Testis (tissue), 3 donors: ENCODE results near the gene SNAP47. TPM values are rescaled to one million over a fixed set of nuclear protein-coding genes. Genes with fewer than 3 reads are reported as not detected.
"Not testable (repeated sequence)": the region's sequence is repeated elsewhere in the genome, so short reads cannot be mapped to it uniquely, and the experiment has no call there.

ENCODE experiments used
- DNase-seq: peaks from one replicate; pipeline ENCODE4 v3.0.0-alpha.2; 2019
- H3K27ac ChIP-seq, 2 donors: fragments of 200-600 bp; sonication (generic); one replicate each; pipeline ENCODE4 v1.5.1; 2019
- H3K27me3 ChIP-seq: fragments of 200-600 bp; sonication (generic); one replicate; pipeline ENCODE4 v1.5.1; 2019
- H3K36me3 ChIP-seq: fragments of 200-600 bp; sonication (generic); one replicate; pipeline ENCODE4 v1.5.1; 2017; ENCODE audit warnings: low read depth; ENCODE audit errors: missing control alignments
- H3K4me1 ChIP-seq: fragments of 200-600 bp; sonication (generic); one replicate; pipeline ENCODE4 v1.5.1; 2019
- H3K4me3 ChIP-seq, 2 donors: fragments of 200-600 bp; sonication (generic); one replicate each; pipeline ENCODE4 v1.5.1; 2017 to 2019
- H3K9me3 ChIP-seq: fragments of 200-600 bp; sonication (generic); one replicate; pipeline ENCODE4 v1.5.1; 2017
- POLR2A ChIP-seq: fragments of 450-650 bp; IDR thresholded peaks from one replicate; pipeline ENCODE4 v1.6.1; 2017; ENCODE audit warnings: antibody characterized with exemption, mild to moderate bottlenecking, moderate library complexity
- WGBS, 2 donors: methylation state at CpG; one replicate each; pipeline ENCODE4 v1.1.5; 2018; 5-methylcytosine and 5-hydroxymethylcytosine counted together
- intact Hi-C: fragments of 100-400 bp; cut with DNase I; formaldehyde crosslinking; loops from one replicate; pipeline ENCODE4 v1.15.1; 2023; ENCODE audit warnings: low total_unique reads
- polyA plus RNA-seq: library from polyadenylated mRNA; stranded (reverse); fragments of 350-450 nt; fragmentation: Illumina TruSeq; extraction: RNeasy Lipid Tissue Mini Kit (QIAGEN cat#74804); gene quantifications from one replicate; pipeline ENCODE4 v1.2.3, GENCODE V29; 2014; ENCODE audit warnings: low read depth, low replicate concordance; ENCODE audit not compliant: insufficient read depth
- total RNA-seq, 2 donors: library from RNA; depleted of rRNA; stranded (reverse); fragments of >200 nt; gene quantifications; one replicate each; pipeline ENCODE4 v1.2.3, GENCODE V29; 2016
- TF ChIP-seq, protein P1 (sequence below), 3 experiments: fragments of 450-650 bp in 2 of 3; fragments of 200-600 bp in 1 of 3; sonication (generic) in 1 of 3; IDR thresholded peaks; one replicate each; pipeline ENCODE4 v1.5.1; 2016 to 2019; ENCODE audit warnings: antibody characterized with exemption in 3 of 3, mild to moderate bottlenecking in 2 of 3, moderate library complexity in 1 of 3

The SNAP47 gene
- total and polyA plus RNA-seq, 3 donors from 2014 or later: 72.2 to 80.3 (median 77.6) TPM

DNA sequence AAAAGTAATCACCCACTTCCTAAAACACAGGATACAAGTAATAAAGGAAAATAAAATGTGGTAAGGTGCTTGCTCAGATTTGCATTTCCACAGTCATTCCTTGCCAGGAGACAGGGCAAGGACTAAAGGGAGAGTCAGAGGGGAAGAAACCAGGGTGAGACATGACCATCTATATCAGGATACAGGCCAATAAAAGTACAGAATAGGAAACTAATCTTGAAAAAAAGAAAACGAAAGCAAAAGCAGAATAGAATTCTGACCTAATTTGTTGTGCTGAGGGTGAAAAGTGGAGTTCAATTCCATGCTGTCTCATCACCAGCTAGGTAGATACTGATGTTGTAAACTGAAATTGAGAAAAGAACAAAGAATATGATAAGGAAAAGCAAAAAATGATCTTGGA lies 27.4 kb upstream of the SNAP47 start:
- WGBS, 2 donors: 55 to 70% methylated on average over 1 of the region's 1 CpG
- no peak for DNase-seq
- no peak overlapping the region for H3K4me3 ChIP-seq

DNA sequence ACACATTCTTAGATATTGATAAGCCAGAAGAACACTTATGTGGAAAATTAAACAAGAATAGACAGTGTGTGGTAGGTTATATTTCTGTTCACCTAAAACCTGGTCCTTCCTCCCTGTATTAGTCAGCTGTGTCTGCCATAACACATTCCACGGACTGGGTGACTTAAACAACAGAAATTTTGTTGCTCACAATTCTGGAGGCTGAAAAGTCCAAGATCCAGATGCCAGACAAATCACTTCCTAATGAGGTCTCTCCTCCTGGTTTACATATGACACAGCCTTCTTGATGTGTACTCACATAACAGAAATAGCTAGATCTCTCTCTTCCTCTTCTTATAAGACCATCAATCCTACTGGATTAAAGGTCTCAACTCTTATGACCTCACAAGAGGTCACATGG lies 25.8 kb upstream of the SNAP47 start:
- H3K27me3 ChIP-seq: no peaks in the 10 kb centered on the region
- no peak overlapping the region for H3K4me3 ChIP-seq
- no peaks in the 10 kb centered on the region for H3K36me3 ChIP-seq
- H3K27ac ChIP-seq: no peak overlapping the region
- WGBS, 2 donors: 76 to 79% methylated on average over 1 of the region's 1 CpG
- intact Hi-C loops: no loop called here
- H3K4me1 ChIP-seq: no peaks in the 10 kb centered on the region
- H3K9me3 ChIP-seq: no peaks in the 10 kb centered on the region
- TF ChIP-seq POLR2A: no peak
- TF ChIP-seq, protein P1, sequence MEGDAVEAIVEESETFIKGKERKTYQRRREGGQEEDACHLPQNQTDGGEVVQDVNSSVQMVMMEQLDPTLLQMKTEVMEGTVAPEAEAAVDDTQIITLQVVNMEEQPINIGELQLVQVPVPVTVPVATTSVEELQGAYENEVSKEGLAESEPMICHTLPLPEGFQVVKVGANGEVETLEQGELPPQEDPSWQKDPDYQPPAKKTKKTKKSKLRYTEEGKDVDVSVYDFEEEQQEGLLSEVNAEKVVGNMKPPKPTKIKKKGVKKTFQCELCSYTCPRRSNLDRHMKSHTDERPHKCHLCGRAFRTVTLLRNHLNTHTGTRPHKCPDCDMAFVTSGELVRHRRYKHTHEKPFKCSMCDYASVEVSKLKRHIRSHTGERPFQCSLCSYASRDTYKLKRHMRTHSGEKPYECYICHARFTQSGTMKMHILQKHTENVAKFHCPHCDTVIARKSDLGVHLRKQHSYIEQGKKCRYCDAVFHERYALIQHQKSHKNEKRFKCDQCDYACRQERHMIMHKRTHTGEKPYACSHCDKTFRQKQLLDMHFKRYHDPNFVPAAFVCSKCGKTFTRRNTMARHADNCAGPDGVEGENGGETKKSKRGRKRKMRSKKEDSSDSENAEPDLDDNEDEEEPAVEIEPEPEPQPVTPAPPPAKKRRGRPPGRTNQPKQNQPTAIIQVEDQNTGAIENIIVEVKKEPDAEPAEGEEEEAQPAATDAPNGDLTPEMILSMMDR (IDR thresholded peaks at IDR 0.05): no peak
- DNase-seq: no peak

More for the DNA sequence above, 27.4 kb upstream of the SNAP47 start:
- TF ChIP-seq, protein P1 (IDR thresholded peaks at IDR 0.05): no peak
- TF ChIP-seq POLR2A: no peak
- H3K27me3 ChIP-seq: no peaks in the 10 kb centered on the region
- H3K9me3 ChIP-seq: no peaks in the 10 kb centered on the region
- intact Hi-C loops: no loop called here
- H3K27ac ChIP-seq: no peak overlapping the region
- no peaks in the 10 kb centered on the region for H3K4me1 ChIP-seq
- no peaks in the 10 kb centered on the region for H3K36me3 ChIP-seq

DNA sequence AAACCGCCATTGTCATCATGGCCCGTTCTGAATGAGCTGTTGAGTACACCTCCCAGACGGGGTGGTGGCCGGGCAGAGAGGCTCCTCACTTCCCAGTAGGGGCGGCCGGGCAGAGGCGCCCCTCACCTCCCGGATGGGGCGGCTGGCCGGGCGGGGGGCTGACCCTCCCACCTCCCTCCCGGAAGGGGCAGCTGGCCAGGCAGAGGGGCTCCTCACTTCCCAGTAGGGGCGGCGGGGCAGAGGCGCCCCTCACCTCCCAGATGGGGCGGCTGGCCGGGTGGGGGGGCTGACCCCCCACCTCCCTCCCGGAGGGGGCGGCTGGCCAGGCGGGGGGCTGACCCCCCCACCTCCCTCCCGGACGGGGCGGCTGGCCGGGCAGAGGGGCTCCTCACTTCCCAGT lies 24.8 kb upstream of the SNAP47 start:
- 73 to 92% methylated on average over 10 to 12 of the region's 24 CpGs for WGBS, 2 donors
- H3K36me3 ChIP-seq, H3K4me1 ChIP-seq, H3K27ac ChIP-seq, DNase-seq, H3K4me3 ChIP-seq, H3K9me3 ChIP-seq, H3K27me3 ChIP-seq, intact Hi-C loops: not testable (repeated sequence)

- Histone ChIP-seq H3K36me3 (no peaks in the 10 kb centered on the region), H3K27ac (no peak overlapping the region), H3K4me1 (no peaks in the 10 kb centered on the region), H3K9me3 (no peaks in the 10 kb centered on the region), H3K4me3 (no peak overlapping the region), H3K27me3 (no peaks in the 10 kb centered on the region)
- intact Hi-C loops: no loop called here
- TF ChIP-seq, protein P1 (IDR thresholded peaks at IDR 0.05): no peak
- TF ChIP-seq POLR2A: no peak
- no peak for DNase-seq
Measured at GRCh38 chr1:227712648-227713047, 22.6 kb upstream of the SNAP47 start.

- TF ChIP-seq POLR2A: no peak
- TF ChIP-seq, protein P1 (IDR thresholded peaks at IDR 0.05): no peak
- Histone ChIP-seq H3K9me3 (no peaks in the 10 kb centered on the region), H3K27me3 (no peaks in the 10 kb centered on the region), H3K27ac (no peak overlapping the region), H3K4me3 (no peak overlapping the region), H3K4me1 (no peaks in the 10 kb centered on the region), H3K36me3 (no peaks in the 10 kb centered on the region)
- no peak for DNase-seq
- intact Hi-C loops: no loop called here
- WGBS, 2 donors: 81 to 89% methylated on average over 2 of the region's 2 CpGs
Measured at GRCh38 chr1:227718932-227719331, 16.3 kb upstream of the SNAP47 start.
